ENCODE measurements around the gene ATP5PB. TPM values are rescaled to one million over a fixed set of nuclear protein-coding genes. Genes with fewer than 3 reads are reported as not detected.
A peak's percentile ranks its signal among the peaks of the same experiment; 100 is the strongest.

The ATP5PB gene
- total RNA-seq, 6 experiments from 2014 or later, result 128 to 152 (median 148) TPM

DNA sequence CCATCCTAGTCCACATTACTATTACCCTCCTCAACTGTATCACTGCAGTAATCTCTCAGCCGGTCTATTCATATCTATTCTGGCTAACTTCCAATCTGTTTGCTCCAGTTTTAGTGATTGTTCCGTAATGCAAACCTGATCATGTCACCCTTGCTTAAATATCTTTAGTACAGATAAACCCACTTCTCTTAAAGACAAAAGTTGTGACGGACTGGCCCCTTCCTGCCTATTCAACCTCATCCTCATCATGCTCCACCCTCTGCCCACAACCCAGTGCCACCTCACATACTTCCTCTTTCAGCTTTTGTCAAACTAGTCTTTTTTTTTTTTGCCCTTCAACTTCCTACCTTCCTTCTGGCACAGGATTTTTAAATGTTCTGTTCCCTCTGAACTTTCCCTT is 21.7 kb downstream of the ATP5PB start:
- Histone ChIP-seq H3K36me3 (peaks cover 0 to 26% (median under 1%) of the 10 kb centered on the region in 4 donors), H3K27me3 (no peaks in the 10 kb centered on the region), H3K9me3 (no peaks in the 10 kb centered on the region), H3K4me1 (no peaks in the 10 kb centered on the region), H3K27ac (peak overlapping the region in 1 of 3 donors; percentile 44), H3K4me3 (no peak overlapping the region)
- TF ChIP-seq POLR2A (IDR thresholded peaks at IDR 0.05), result peak; percentile 29
- TF ChIP-seq, protein P1, sequence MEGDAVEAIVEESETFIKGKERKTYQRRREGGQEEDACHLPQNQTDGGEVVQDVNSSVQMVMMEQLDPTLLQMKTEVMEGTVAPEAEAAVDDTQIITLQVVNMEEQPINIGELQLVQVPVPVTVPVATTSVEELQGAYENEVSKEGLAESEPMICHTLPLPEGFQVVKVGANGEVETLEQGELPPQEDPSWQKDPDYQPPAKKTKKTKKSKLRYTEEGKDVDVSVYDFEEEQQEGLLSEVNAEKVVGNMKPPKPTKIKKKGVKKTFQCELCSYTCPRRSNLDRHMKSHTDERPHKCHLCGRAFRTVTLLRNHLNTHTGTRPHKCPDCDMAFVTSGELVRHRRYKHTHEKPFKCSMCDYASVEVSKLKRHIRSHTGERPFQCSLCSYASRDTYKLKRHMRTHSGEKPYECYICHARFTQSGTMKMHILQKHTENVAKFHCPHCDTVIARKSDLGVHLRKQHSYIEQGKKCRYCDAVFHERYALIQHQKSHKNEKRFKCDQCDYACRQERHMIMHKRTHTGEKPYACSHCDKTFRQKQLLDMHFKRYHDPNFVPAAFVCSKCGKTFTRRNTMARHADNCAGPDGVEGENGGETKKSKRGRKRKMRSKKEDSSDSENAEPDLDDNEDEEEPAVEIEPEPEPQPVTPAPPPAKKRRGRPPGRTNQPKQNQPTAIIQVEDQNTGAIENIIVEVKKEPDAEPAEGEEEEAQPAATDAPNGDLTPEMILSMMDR (IDR thresholded peaks at IDR 0.05), result no peak
- intact Hi-C loops (cut with DNase I), result no loop called here
- peak in 1 of 3 donors; percentile 30 for DNase-seq
- WGBS (ENCODE audit: insufficient coverage, low coverage, low lambda C conversion rate, missing lambda C conversion rate), result 35% methylated on average over 3 of the region's 3 CpGs
- peak; percentile 68 to 75 (median 72) for ATAC-seq

DNA sequence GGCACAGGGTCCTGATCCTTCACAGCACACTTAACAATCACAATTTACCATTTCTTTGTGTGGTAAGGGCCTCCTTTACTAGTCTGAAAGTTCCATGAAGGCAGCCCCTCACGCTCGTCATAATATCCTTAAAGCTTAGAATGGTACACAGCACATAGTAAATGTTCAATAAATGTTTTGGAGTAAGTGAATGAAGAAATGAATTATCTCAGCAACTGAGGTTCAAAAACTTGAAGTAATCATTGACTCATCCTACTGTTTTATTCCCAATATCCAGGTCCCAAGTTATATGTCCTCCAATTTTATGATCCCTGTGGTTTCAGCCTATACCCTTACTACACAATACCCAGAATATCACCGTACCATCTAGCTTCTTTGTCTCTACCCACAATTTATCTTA is 22.3 kb downstream of the ATP5PB start:
- 77% methylated on average over 3 of the region's 3 CpGs for WGBS (ENCODE audit: insufficient coverage, low coverage, low lambda C conversion rate, missing lambda C conversion rate)
- Histone ChIP-seq H3K36me3 (peaks cover 0 to 26% (median under 1%) of the 10 kb centered on the region in 4 donors), H3K27ac (peak overlapping the region in 1 of 3 donors; percentile 44), H3K9me3 (no peaks in the 10 kb centered on the region), H3K27me3 (no peaks in the 10 kb centered on the region), H3K4me1 (no peaks in the 10 kb centered on the region), H3K4me3 (no peak overlapping the region)
- intact Hi-C loops (cut with DNase I), result no loop called here
- no peak for DNase-seq
- no peak for ATAC-seq
- TF ChIP-seq POLR2A (IDR thresholded peaks at IDR 0.05), result no peak

DNA sequence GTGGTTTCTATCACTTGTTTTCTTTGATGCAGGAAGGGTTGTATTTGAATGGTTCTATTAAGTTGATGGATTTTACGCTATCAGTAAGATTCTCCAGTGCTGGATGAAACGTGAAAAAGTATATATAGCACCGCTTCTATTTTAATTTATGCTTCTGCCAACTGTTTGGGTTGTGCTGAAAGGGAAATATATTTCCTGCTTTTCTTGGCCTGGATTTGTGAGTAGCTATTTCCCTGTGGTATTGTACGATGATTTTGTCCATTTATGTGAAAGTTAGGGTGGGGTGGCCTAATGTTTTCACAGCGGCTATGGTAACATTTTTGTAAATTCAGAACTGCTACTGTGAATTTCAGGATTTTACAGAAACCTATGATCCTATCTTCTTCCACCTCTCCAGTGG is 24.8 kb downstream of the ATP5PB start:
- Histone ChIP-seq H3K36me3 (peaks cover 0 to 14% (median under 1%) of the 10 kb centered on the region in 4 donors), H3K9me3 (no peaks in the 10 kb centered on the region), H3K4me1 (no peaks in the 10 kb centered on the region), H3K27ac (peak overlapping the region; percentile 30 to 59 (median 42)), H3K4me3 (peak overlapping the region in 2 of 3 donors; percentile 5 to 28), H3K27me3 (no peaks in the 10 kb centered on the region)
- DNase-seq, result no peak
- intact Hi-C loops (cut with DNase I), result no loop called here
- ATAC-seq, result no peak
- 51% methylated on average over 5 of the region's 5 CpGs for WGBS (ENCODE audit: insufficient coverage, low coverage, low lambda C conversion rate, missing lambda C conversion rate)
- no peak for TF ChIP-seq POLR2A (IDR thresholded peaks at IDR 0.05)
- TF ChIP-seq, protein P1 (IDR thresholded peaks at IDR 0.05), result no peak

DNA sequence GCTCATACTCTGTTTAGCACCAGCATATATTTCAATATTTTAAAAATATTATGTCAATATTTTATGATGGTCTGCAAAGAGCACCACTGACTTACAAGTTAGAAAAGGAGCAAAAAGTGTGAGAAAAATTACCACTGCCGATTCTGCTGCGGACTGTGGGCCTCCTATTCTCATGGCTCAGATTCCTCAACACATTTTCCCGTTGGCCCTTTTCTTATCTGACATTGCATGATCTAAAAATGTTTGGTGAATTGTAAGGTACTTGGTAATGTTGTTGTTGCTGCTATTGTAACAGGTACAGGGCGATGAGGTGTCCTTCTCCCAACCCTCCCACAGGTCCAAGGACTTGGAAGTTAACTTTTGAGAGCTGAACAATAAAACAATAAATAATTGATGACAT is 25.3 kb downstream of the ATP5PB start:
- no peak for DNase-seq
- peak overlapping the region in 1 of 3 donors; percentile 28 for H3K4me3 ChIP-seq
- WGBS (ENCODE audit: insufficient coverage, low coverage, low lambda C conversion rate, missing lambda C conversion rate), result 74% methylated on average over 4 of the region's 4 CpGs
- TF ChIP-seq, protein P1 (IDR thresholded peaks at IDR 0.05), result no peak
- no peak for TF ChIP-seq POLR2A (IDR thresholded peaks at IDR 0.05)
- intact Hi-C loops (cut with DNase I), result no loop called here
- H3K4me1 ChIP-seq, result no peaks in the 10 kb centered on the region
- peak overlapping the region in 2 of 3 donors; percentile 42 to 59 for H3K27ac ChIP-seq
- no peaks in the 10 kb centered on the region for H3K27me3 ChIP-seq
- H3K36me3 ChIP-seq, result peaks cover 0 to 10% (median under 1%) of the 10 kb centered on the region in 4 donors
- no peak for ATAC-seq
- H3K9me3 ChIP-seq, result no peaks in the 10 kb centered on the region

DNA sequence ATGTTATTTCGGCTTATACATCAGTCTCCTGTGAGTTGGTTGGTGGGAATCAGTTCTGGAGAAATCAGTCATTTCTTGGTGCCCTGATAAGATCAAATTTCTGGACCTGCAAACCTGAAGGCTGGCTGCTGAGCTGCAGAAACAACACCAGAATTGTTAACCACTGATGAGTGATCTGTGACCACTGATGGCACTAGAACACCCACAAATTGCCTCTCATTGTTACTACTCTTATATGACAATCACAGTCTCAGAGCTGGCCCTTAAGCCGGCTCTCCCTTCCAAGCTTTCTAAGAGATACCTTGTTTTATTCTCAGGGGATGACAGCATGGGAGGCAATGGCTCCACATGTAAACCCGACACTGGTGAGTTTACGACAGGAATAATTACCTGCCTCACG is 26.4 kb downstream of the ATP5PB start:
- Histone ChIP-seq H3K36me3 (peaks cover 0 to 2% (median 0%) of the 10 kb centered on the region in 4 donors), H3K4me1 (no peaks in the 10 kb centered on the region), H3K4me3 (peak overlapping the region in 1 of 3 donors; percentile 3), H3K27me3 (no peaks in the 10 kb centered on the region), H3K27ac (no peak overlapping the region), H3K9me3 (no peaks in the 10 kb centered on the region)
- intact Hi-C loops (cut with DNase I), result no loop called here
- 77% methylated on average over 4 of the region's 5 CpGs for WGBS (ENCODE audit: insufficient coverage, low coverage, low lambda C conversion rate, missing lambda C conversion rate)
- TF ChIP-seq POLR2A (IDR thresholded peaks at IDR 0.05), result no peak
- TF ChIP-seq, protein P1 (IDR thresholded peaks at IDR 0.05), result no peak
- DNase-seq, result no peak
- ATAC-seq, result peak in 1 of 4 donors; percentile 19

Data from right lobe of liver (tissue), 6 donors.